ENCODE results near the gene GLP1R. TPM values are rescaled to one million over a fixed set of nuclear protein-coding genes. Genes with fewer than 3 reads are reported as not detected.

Gene GLP1R
- total RNA-seq, 1 experiment from 2014 or later: not detected

- no peak for TF ChIP-seq REST (IDR thresholded peaks at IDR 0.05; ENCODE audit: low read depth)
- no peak for TF ChIP-seq TCF7L2 (IDR thresholded peaks at IDR 0.05; ENCODE audit: borderline replicate concordance, extremely low read depth, insufficient read depth, insufficient read length)
- TF ChIP-seq CTCF (IDR thresholded peaks at IDR 0.05 in 2 of 3, conservative IDR thresholded peaks at IDR 0.05 in 1 of 3; ENCODE audit: borderline replicate concordance in 1 of 3, insufficient read depth in 1 of 3, low read depth in 2 of 3, low read length in 2 of 3): no peak
- no peak for TF ChIP-seq CEBPB (IDR thresholded peaks at IDR 0.05; ENCODE audit: low read depth)
- no peak for TF ChIP-seq EZH2 (IDR thresholded peaks at IDR 0.05)
- TF ChIP-seq YY1 (IDR thresholded peaks at IDR 0.05; ENCODE audit: extremely low read depth, insufficient replicate concordance, low read depth, low read length): no peak
- TF ChIP-seq EZH2phosphoT487 (IDR thresholded peaks at IDR 0.05; ENCODE audit: borderline replicate concordance): no peak
- TF ChIP-seq ZNF274 (IDR thresholded peaks at IDR 0.05; ENCODE audit: low read depth, low read length): no peak
Observed at GRCh38 chr6:39075807-39076622, 27.4 kb downstream of the GLP1R start (continued).
